ENCODE results near the gene AGPS. TPM values are rescaled to one million over a fixed set of nuclear protein-coding genes. Genes with fewer than 3 reads are reported as not detected.

Gene AGPS
- total RNA-seq, 2 donors from 2014 or later = 17.5 to 21.7 TPM

- DNase-seq (ENCODE audit: low spot score) (no peak), ATAC-seq (ENCODE audit: insufficient number of reproducible peaks, low FRiP score, low read depth) (no peak)
- no peak overlapping the region for H3K4me3 ChIP-seq
- TF ChIP-seq CTCF (IDR thresholded peaks at IDR 0.05) = no peak
- H3K36me3 ChIP-seq = no peaks in the 10 kb centered on the region
- H3K27ac ChIP-seq = no peak overlapping the region
- no peaks in the 10 kb centered on the region for H3K9me3 ChIP-seq
- H3K4me1 ChIP-seq (ENCODE audit: control insufficient read depth in 1 of 2, low read depth in 2 of 2) = peaks cover 0 to 8% of the 10 kb centered on the region in 2 donors
- no peaks in the 10 kb centered on the region for H3K27me3 ChIP-seq (replicated peaks; ENCODE audit: insufficient read depth)
Measured at GRCh38 chr2:177476897-177477296, 84.3 kb downstream of the AGPS start.

- TF ChIP-seq CTCF (IDR thresholded peaks at IDR 0.05) = no peak
- ATAC-seq (ENCODE audit: insufficient number of reproducible peaks, low FRiP score, low read depth) (no peak), DNase-seq (ENCODE audit: low spot score) (no peak)
- no peaks in the 10 kb centered on the region for H3K9me3 ChIP-seq
- no peaks in the 10 kb centered on the region for H3K27me3 ChIP-seq (replicated peaks; ENCODE audit: insufficient read depth)
- H3K4me1 ChIP-seq (ENCODE audit: control insufficient read depth in 1 of 2, low read depth in 2 of 2) = peaks cover 0 to 8% of the 10 kb centered on the region in 2 donors
- no peak overlapping the region for H3K4me3 ChIP-seq
- no peaks in the 10 kb centered on the region for H3K36me3 ChIP-seq
- H3K27ac ChIP-seq = no peak overlapping the region
Measured at GRCh38 chr2:177478029-177478428, 85.5 kb downstream of the AGPS start.

GRCh38 chr2:177478907-177479306, 86.3 kb downstream of the AGPS start:
- Histone ChIP-seq H3K27ac (no peak overlapping the region), H3K9me3 (no peaks in the 10 kb centered on the region), H3K4me1 (ENCODE audit: control insufficient read depth in 1 of 2, low read depth in 2 of 2) (peaks cover 0 to 8% of the 10 kb centered on the region in 2 donors), H3K36me3 (no peaks in the 10 kb centered on the region), H3K4me3 (no peak overlapping the region), H3K27me3 (replicated peaks; ENCODE audit: insufficient read depth) (no peaks in the 10 kb centered on the region)
- TF ChIP-seq CTCF (IDR thresholded peaks at IDR 0.05) = no peak
- DNase-seq (ENCODE audit: low spot score) (no peak), ATAC-seq (ENCODE audit: insufficient number of reproducible peaks, low FRiP score, low read depth) (no peak)

GRCh38 chr2:177482195-177482594, 89.6 kb downstream of the AGPS start:
- Histone ChIP-seq H3K36me3 (no peaks in the 10 kb centered on the region), H3K4me1 (ENCODE audit: control insufficient read depth in 1 of 2, low read depth in 2 of 2) (no peaks in the 10 kb centered on the region), H3K27ac (no peak overlapping the region)

GRCh38 chr2:177483531-177483930, 91.0 kb downstream of the AGPS start:
- DNase-seq (ENCODE audit: low spot score) (no peak), ATAC-seq (ENCODE audit: insufficient number of reproducible peaks, low FRiP score, low read depth) (no peak)
- Histone ChIP-seq H3K27ac (no peak overlapping the region), H3K4me1 (ENCODE audit: control insufficient read depth in 1 of 2, low read depth in 2 of 2) (no peaks in the 10 kb centered on the region), H3K9me3 (no peaks in the 10 kb centered on the region), H3K27me3 (replicated peaks; ENCODE audit: insufficient read depth) (no peaks in the 10 kb centered on the region), H3K4me3 (no peak overlapping the region), H3K36me3 (no peaks in the 10 kb centered on the region)
- TF ChIP-seq CTCF (IDR thresholded peaks at IDR 0.05) = no peak

More at GRCh38 chr2:177482195-177482594, 89.6 kb downstream of the AGPS start:
- DNase-seq (ENCODE audit: low spot score) (no peak), ATAC-seq (ENCODE audit: insufficient number of reproducible peaks, low FRiP score, low read depth) (no peak)
- H3K27me3 ChIP-seq (replicated peaks; ENCODE audit: insufficient read depth) = no peaks in the 10 kb centered on the region
- H3K9me3 ChIP-seq = no peaks in the 10 kb centered on the region
- no peak overlapping the region for H3K4me3 ChIP-seq
- no peak for TF ChIP-seq CTCF (IDR thresholded peaks at IDR 0.05)
